GM18507 (cell line): ENCODE data around the gene LRP1.

Experiments
- DNase-seq: peaks from one replicate; pipeline ENCODE4 v3.0.0; 2011; ENCODE audit warnings: low read depth; ENCODE audit not compliant: insufficient read length; ENCODE audit errors: extremely low spot score
- FAIRE-seq: peaks from 2 replicates; lab custom pipeline; 2011; peaks lifted over from hg19 to GRCh38; lab: Jason Lieb, UNC

Gene LRP1

GRCh38 chr12:57127726-57128518, at the start of gene LRP1:
Gene LRP1 (plus strand): TSS chr12:57128483. CDS start chr12:57128965, 482 bp downstream.
- peak; percentile 48 for DNase-seq
- FAIRE-seq = no peak

GRCh38 chr12:57078519-57079404, 49.5 kb upstream of the LRP1 start, which contains the start of gene NEMP1:
Gene NEMP1 (minus strand): TSS chr12:57078791. CDS start chr12:57078745, 46 bp downstream.
- DNase-seq (peak; percentile 85), FAIRE-seq (peak; percentile 99)

- DNase-seq (no peak), FAIRE-seq (no peak)
Measured at GRCh38 chr12:57079821-57080220, 48.5 kb upstream of the LRP1 start.

- FAIRE-seq = no peak
- no peak for DNase-seq
Measured at GRCh38 chr12:57080855-57081254, 47.4 kb upstream of the LRP1 start.

GRCh38 chr12:57085999-57086492, 42.2 kb upstream of the LRP1 start:
- DNase-seq (no peak), FAIRE-seq (no peak)

- DNase-seq (no peak), FAIRE-seq (peak; percentile 59)
Measured at GRCh38 chr12:57086493-57087009, 41.7 kb upstream of the LRP1 start.

GRCh38 chr12:57087010-57087690, 41.1 kb upstream of the LRP1 start:
- FAIRE-seq = no peak
- peak; percentile 76 for DNase-seq

GRCh38 chr12:57087691-57088353, 40.5 kb upstream of the LRP1 start:
- no peak for DNase-seq
- FAIRE-seq = peak; percentile 78

- DNase-seq = peak; percentile 81
- peak; percentile 78 for FAIRE-seq
Measured at GRCh38 chr12:57088354-57089270, 39.7 kb upstream of the LRP1 start, which contains the start of gene NAB2. Gene NAB2 (plus strand): TSS chr12:57089114. CDS start chr12:57089272, 158 bp downstream.

- no peak for DNase-seq
- FAIRE-seq = peak; percentile 44
Measured at GRCh38 chr12:57089271-57090245, 38.7 kb upstream of the LRP1 start.

GRCh38 chr12:57090490-57090889, 37.8 kb upstream of the LRP1 start:
- FAIRE-seq (no peak), DNase-seq (no peak)

GRCh38 chr12:57090924-57091637, 37.2 kb upstream of the LRP1 start:
- FAIRE-seq (no peak), DNase-seq (no peak)

- FAIRE-seq = no peak
- no peak for DNase-seq
Measured at GRCh38 chr12:57091638-57092528, 36.4 kb upstream of the LRP1 start.

GRCh38 chr12:57092529-57092862, 35.8 kb upstream of the LRP1 start:
- DNase-seq (no peak), FAIRE-seq (no peak)

GRCh38 chr12:57092876-57093414, 35.3 kb upstream of the LRP1 start:
- no peak for DNase-seq
- FAIRE-seq = no peak
